ENCODE measurements around the gene WNT3.

The WNT3 gene

DNA sequence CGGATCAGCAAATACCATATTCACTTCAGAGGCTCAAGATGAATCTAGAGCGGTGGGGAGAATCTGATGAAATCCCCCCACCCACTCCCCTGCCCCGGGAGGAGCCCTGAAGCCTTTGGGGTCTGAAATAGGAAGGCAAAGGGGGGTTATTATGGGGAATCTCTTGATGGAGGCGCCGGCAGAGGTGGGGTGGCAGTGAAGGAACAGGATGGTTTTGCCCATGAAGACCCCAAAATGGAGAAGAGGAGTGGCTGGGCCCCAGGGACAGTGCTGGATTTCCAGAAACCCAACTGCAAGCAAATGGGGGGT is 637 bp downstream of the WNT3 start:
- no peak overlapping the region for H3K27ac ChIP-seq
- TF ChIP-seq, protein P1, sequence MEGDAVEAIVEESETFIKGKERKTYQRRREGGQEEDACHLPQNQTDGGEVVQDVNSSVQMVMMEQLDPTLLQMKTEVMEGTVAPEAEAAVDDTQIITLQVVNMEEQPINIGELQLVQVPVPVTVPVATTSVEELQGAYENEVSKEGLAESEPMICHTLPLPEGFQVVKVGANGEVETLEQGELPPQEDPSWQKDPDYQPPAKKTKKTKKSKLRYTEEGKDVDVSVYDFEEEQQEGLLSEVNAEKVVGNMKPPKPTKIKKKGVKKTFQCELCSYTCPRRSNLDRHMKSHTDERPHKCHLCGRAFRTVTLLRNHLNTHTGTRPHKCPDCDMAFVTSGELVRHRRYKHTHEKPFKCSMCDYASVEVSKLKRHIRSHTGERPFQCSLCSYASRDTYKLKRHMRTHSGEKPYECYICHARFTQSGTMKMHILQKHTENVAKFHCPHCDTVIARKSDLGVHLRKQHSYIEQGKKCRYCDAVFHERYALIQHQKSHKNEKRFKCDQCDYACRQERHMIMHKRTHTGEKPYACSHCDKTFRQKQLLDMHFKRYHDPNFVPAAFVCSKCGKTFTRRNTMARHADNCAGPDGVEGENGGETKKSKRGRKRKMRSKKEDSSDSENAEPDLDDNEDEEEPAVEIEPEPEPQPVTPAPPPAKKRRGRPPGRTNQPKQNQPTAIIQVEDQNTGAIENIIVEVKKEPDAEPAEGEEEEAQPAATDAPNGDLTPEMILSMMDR (conservative IDR thresholded peaks at IDR 0.05), result no peak

DNA sequence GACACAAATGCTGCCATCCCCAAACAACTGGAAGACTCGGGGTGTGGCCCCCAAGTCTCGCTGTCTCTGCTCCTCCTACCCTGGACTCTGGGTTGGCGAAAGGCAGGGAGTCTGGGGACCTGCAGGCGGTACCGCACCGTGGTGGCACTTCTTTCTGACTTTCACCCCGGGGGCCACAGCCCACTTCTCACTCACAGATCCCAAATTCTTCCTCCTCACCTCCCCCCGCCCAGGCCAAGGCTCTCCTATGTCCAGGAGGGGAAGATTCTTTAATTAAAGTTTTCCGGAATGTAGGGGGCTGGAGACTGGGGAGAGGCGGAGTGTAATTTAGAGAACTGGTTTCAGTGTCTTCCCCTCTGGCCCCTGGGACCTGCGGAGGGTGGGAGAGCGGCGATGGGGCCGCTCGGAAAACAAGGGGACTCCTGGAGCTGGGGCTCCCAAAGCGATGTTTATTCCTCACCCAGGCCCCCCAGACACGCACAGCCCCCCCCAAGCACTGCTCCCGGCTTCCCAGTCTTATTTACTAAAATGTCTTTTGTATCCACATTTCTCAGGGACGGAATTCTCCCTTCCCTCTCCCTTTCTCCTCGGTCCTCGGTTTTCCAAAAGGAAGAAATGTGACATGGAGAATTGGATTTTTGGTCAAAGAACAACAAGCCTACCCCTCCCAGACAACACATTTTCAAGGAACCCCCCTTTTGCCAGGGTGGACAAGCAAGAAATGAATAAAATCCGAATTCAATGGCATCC is 1.2 kb downstream of the WNT3 start:
- H3K27ac ChIP-seq, result no peak overlapping the region
- TF ChIP-seq, protein P1 (conservative IDR thresholded peaks at IDR 0.05), result no peak

DNA sequence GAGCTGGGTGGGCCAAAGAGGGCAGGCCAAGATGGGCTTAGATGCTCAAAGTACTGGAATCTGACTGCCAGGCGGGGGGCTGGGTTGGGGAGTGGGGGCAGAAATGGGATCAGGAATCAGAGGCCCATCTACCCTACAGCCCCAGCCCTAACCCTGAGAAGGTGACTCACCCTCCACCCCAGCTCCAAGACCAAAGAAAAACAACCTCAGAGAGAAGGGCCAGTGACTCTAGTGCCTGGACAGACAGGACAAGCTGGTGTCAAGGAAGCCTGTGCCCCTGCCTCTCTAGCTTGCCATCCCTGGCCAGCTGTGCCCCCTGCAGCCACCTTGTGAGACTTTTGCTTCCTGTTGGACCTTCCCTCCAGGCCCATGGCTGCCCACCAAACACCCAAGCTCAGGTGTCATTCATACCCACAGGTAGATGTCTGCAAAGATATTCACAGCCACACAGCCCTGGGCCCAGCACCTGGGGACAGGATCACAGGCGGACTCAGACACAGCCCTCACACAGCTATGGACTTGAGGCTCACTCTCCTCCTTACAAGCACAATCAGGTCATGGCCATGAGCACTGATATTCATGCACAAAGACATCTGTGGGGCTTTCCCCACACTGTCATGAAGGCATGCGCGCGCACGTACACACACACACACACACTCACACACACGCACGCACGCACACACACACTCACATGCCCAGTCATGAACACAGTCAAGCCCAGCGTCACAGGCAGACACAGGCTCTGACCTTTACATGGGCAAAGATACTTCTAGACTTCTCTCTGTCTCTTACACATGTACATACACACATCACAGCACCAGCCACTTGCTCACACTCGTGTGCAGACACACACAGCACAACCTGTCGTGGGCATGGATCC is 2.8 kb downstream of the WNT3 start:
- TF ChIP-seq, protein P1 (conservative IDR thresholded peaks at IDR 0.05), result no peak
- no peak overlapping the region for H3K27ac ChIP-seq

DNA sequence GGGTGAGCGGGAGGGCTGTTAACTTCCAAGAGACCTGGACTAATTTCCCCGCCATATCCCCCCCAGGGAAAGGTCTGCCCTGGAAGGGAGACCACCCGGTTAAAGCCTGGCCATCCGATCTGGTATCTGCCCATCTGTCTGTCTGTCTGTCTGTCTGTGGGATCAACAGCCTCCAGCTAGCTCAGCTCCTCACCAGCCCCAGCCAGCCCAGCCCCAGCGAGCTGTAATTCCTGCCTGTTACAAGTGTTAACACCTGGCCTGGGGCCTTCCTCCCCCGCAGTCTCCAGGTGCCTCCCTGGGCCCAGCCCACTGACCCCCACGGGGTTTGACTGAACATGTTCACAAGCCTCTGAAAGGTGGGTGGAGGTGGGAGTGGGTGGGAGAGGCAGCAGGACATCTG is 4.0 kb downstream of the WNT3 start:
- TF ChIP-seq, protein P1 (conservative IDR thresholded peaks at IDR 0.05), result no peak

DNA sequence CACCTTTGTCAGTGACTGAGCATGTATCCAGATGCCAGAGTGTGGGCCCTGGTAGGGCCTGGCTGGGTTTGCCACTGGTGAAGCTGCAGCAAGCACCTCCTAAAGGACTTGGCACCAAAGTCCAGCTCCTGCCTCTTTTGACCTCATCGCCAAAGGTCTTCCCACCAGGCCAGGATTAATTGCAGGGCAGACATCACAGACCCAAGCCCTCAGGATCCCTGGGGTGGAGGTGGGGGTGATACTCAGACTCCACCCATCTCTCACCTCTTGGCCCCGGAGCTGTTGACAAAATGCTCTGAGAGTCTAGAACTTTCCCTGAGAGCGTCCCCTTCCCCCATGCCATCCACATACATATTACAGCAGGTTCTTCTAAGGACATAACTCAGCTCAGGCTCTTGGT is 4.6 kb downstream of the WNT3 start:
- no peak overlapping the region for H3K27ac ChIP-seq
- TF ChIP-seq, protein P1 (conservative IDR thresholded peaks at IDR 0.05), result no peak

More for the DNA sequence above, 4.0 kb downstream of the WNT3 start:
- no peak overlapping the region for H3K27ac ChIP-seq

DNA sequence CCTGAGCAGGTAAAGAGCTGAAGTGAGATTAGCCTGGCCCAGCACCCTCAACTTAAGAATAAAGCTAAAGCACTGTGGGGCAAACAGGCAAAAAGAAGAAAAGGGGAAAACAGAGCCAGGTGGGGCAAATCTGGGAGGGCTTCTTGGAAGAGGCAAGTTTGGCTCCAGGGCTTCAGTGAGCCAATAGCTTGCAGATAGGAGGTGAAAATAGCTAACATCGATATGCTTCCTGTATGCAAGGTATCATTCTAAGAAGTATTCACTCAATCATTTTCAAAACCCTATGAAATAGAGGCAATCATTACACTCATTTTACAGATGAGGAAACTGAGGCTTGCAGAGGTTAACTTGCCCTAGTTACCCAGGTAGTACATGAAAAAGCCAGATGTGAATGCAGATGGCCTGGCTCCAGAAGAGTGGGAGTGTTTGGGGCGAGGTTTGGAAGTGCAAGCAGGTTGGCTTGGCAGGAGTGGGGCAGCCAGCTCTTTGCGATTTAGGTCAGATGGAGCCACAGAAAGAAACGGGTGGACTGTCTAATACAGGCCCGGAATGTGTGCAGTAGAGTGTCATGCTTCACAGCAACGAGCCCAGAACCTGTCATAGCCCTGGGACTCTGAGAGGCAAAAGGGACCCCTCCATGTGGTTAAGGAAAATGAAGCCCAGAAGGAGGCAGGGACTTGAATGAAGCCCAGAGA is 5.7 kb downstream of the WNT3 start:
- TF ChIP-seq, protein P1 (conservative IDR thresholded peaks at IDR 0.05), result no peak
- H3K27ac ChIP-seq, result no peak overlapping the region

DNA sequence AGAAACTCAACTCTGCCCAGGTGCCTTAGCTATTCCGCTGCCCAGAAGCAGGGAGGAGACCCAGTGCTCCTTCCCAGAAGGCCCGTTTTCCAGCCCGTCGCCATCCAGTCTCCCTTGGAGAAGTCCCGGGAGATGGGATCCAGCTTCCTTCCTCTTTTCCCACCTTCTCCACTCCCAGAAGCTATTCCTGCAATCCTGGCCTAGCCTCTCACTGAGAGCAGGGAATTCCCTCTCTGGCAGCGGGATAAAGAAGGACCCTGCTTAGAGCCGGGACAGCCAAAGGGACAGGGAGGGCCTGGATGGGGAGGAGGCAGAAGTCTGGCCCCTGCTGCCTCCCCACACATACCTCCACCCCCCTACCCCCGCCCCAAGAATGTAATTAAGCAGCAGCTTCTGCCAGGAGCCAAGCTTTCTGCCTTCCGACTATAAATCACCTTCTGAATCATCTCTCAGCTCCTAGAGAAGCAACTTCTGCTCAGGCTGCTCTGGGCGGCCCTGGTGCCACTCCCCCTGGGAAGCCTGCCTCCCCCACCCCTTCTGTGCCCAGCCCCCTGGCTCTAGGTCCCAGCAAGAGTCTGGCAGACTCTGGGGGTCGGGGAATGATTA is 6.4 kb downstream of the WNT3 start:
- TF ChIP-seq, protein P1 (conservative IDR thresholded peaks at IDR 0.05), result no peak
- H3K27ac ChIP-seq, result no peak overlapping the region
